HUES6 (cell line): ENCODE measurements around the gene OCLN.

Experiments used
- H3K27ac ChIP-seq: 2 replicates; pipeline ENCODE4 v1.7.0; 2013; ENCODE audit warnings: low read depth, mild to moderate bottlenecking, low read length, inconsistent platforms
- H3K27me3 ChIP-seq: 2 replicates; pipeline ENCODE4 v1.6.1; 2013; ENCODE audit warnings: low read length; ENCODE audit not compliant: control insufficient read depth, insufficient read depth
- H3K36me3 ChIP-seq: 2 replicates; pipeline ENCODE4 v1.6.1; 2013; ENCODE audit warnings: low read length; ENCODE audit not compliant: control insufficient read depth, insufficient read depth
- H3K4me1 ChIP-seq: 2 replicates; pipeline ENCODE4 v1.6.1; 2013; ENCODE audit warnings: low read length; ENCODE audit not compliant: control insufficient read depth, insufficient read depth
- H3K4me3 ChIP-seq: 2 replicates; pipeline ENCODE4 v1.5.1; 2013; ENCODE audit warnings: low read depth, low read length
- H3K9ac ChIP-seq: one replicate; pipeline ENCODE4 v1.6.1; 2013; ENCODE audit warnings: mild to moderate bottlenecking, low read length
- H3K9me3 ChIP-seq: 2 replicates; pipeline ENCODE4 v1.6.1; 2013; ENCODE audit warnings: low read depth, low read length; ENCODE audit not compliant: control insufficient read depth, insufficient read depth

The OCLN gene

DNA sequence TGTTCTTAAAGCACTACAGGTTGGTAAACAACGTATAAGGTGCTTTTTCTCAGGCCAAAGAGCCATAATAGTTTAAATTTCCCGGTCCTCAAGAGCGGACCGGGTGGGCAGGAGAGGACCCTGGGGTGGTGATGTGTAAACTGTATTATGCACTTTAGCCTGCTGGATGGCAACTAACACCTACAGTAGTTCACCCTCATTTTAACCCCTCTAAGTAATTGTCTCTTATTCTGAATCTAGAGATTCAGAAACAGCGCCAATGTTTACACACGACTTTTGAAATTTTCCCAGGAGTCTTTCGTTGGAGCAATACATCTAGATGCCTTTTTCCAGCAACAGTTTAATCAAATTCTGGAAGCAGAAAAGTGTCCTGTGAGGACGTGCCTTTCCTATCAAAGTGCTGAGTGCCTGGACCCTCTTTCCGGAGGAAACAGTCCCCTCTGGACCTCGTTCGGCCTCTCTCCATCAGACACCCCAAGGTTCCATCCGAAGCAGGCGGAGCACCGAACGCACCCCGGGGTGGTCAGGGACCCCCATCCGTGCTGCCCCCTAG lies 676 bp upstream of the OCLN start:
- Histone ChIP-seq H3K27ac (peak overlapping the region; percentile 73; the same call in 1 of the 2 replicates), H3K4me1 (peaks cover 24% of the 10 kb centered on the region), H3K4me3 (peak overlapping the region; percentile 86), H3K9ac (peak overlapping the region; percentile 87), H3K27me3 (peaks cover 33% of the 10 kb centered on the region; the same call in 1 of the 2 replicates), H3K36me3 (no peaks in the 10 kb centered on the region), H3K9me3 (no peaks in the 10 kb centered on the region)

DNA sequence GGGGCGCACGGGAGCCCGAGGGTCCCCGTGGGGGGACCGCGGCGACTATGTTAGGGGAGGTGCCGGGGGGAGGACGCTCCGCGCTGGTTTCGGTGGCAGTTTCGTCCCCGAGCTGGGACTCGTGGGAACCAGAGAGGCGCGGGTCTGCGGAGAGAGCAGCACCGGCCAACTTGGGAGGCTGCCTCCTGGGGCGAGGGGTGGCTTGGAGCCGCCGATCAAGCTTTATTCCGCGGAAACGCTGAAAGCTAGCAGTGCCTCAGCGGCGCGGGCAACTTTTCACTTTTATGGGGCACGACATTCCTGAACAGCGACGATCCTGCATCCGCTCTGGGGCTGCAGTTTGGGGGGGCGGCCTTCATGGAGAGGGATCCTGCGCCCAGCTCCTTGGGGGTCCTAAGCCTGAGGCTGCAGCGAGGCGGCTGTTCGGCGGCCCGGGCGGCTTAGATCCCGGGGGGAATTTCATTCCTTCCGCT lies 369 bp downstream of the OCLN start:
- Histone ChIP-seq H3K9me3 (no peaks in the 10 kb centered on the region), H3K36me3 (no peaks in the 10 kb centered on the region), H3K27me3 (peaks cover 33% of the 10 kb centered on the region; the same call in 1 of the 2 replicates), H3K9ac (peak overlapping the region; percentile 87), H3K4me1 (peaks cover 31% of the 10 kb centered on the region), H3K4me3 (peak overlapping the region; percentile 86), H3K27ac (peak overlapping the region; percentile 73)

GRCh38 chr5:69493396-69494133 lies 975 bp downstream of the OCLN start:
- Histone ChIP-seq H3K36me3 (no peaks in the 10 kb centered on the region), H3K27ac (peak overlapping the region; percentile 73), H3K4me3 (peak overlapping the region; percentile 86), H3K9me3 (no peaks in the 10 kb centered on the region), H3K9ac (peak overlapping the region; percentile 87), H3K4me1 (peaks cover 30% of the 10 kb centered on the region), H3K27me3 (peaks cover 33% of the 10 kb centered on the region; the same call in 1 of the 2 replicates)

DNA sequence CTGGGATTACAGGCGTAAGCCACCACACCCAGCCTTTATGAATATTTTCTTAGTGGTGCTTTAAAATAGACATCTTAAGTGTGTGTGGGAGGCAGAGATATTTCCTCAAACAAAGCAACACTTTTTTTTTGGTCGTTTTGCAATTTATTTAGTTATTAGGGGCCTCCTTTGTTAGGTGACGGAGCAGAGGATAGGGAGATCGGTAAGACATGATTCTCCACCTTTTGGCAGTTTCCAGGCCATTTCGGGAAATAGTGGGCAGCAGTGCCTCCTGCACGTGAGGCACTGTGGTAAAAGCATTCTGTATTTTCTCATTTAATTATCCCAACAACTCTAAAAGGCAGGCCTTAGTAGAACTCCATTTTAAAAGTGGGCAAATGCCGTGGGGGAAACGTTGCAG lies 1.9 kb downstream of the OCLN start:
- peak overlapping the region; percentile 86 for H3K4me3 ChIP-seq
- H3K27ac ChIP-seq: no peak overlapping the region
- no peak overlapping the region for H3K9ac ChIP-seq

DNA sequence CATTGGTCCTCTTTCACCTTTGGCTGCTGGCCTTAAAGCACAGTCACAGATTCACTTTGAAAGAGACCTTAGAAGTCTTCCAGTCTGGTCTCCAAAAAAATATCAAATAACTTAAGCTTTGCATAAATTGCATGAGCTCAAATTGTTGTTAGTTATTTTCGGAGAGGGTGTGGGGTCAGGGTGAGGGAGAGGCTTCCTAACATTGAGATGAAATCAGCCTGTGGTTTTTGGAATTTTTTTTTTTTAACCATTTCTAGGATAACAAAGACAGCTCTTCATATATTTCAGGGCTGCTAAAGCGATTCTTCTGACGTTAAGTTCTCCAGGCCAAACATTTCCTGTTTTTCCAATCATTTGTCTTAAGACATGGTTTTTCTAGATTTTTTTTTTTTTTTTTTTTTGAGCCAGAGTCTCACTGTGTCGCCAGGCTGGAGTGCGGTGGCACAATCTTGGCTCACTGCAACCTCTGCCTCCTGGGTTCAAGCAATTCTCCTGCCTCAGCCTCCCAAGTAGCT lies 4.5 kb downstream of the OCLN start:
- H3K4me3 ChIP-seq: no peak overlapping the region
- H3K9ac ChIP-seq: no peak overlapping the region
- H3K9me3 ChIP-seq: no peaks in the 10 kb centered on the region
- peaks cover 19% of the 10 kb centered on the region; the same call in 1 of the 2 replicates for H3K27me3 ChIP-seq
- peak overlapping the region; percentile 52; the same call in 1 of the 2 replicates for H3K27ac ChIP-seq
- H3K36me3 ChIP-seq: no peaks in the 10 kb centered on the region
- H3K4me1 ChIP-seq: peaks cover 37% of the 10 kb centered on the region

More for the DNA sequence above, 1.9 kb downstream of the OCLN start:
- Histone ChIP-seq H3K27me3 (peaks cover 33% of the 10 kb centered on the region; the same call in 1 of the 2 replicates), H3K4me1 (peaks cover 25% of the 10 kb centered on the region), H3K36me3 (no peaks in the 10 kb centered on the region), H3K9me3 (no peaks in the 10 kb centered on the region)

DNA sequence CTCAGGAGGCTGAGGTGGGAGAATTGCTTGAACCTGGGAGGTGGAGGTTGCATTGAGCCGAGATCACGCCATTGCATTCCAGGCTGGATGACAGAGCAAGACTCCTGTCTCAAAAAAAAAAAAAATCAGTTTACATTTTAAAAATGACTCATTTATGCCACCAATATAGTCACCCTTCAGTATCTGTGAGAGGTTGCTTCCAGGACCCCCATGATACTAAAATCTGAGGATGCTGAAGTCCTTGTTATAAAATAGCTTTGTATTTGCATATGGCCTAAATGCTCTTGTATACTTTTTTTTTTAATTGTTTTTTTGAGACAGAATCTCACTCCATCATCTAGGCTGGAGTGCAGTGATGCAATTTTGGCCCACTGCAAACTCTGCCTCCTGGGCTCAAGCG lies 5.8 kb downstream of the OCLN start:
- Histone ChIP-seq H3K27me3 (peaks cover 8% of the 10 kb centered on the region; the same call in 1 of the 2 replicates), H3K4me1 (peaks cover 50% of the 10 kb centered on the region), H3K36me3 (no peaks in the 10 kb centered on the region), H3K4me3 (no peak overlapping the region), H3K27ac (no peak overlapping the region), H3K9ac (no peak overlapping the region), H3K9me3 (no peaks in the 10 kb centered on the region)

- Histone ChIP-seq H3K9ac (peak overlapping the region; percentile 81), H3K4me1 (peaks cover 34% of the 10 kb centered on the region), H3K36me3 (peaks cover 30% of the 10 kb centered on the region), H3K27ac (peak overlapping the region; percentile 97), H3K4me3 (peak overlapping the region; percentile 20), H3K9me3 (no peaks in the 10 kb centered on the region), H3K27me3 (no peaks in the 10 kb centered on the region)
Measured at GRCh38 chr5:69502367-69502766, 9.8 kb downstream of the OCLN start.

DNA sequence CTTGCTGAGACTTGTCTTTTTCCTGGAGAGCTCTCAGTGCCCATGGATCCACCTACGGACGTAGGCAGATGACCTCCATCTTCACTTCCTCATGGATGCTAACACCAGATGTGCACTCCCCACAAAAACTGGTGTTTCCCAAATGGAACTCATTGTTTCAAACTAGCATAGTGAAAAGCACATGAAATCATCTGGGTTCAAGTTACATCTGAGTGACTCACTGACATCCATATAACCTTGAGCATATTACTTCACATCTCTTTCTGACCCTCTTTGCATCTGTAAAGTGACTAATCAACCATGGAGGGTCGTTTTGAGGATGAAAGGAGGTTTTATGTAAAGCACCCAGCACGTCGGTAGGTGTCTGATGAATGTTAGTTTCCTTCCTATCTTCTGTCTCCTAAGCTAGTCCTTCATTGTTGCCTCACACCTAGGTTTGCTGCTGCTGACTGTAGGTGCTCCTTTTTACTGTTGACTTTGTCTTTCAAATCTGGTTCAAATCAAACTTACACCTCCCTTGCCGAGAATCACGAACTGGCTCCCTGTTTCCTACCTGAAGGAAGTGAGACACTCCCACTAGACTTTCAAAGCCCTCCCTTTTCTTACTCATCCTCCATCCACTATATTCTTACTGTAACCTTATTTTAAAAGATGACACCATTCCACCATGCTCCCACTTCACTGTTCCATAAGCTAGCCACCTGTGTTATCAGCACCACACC lies 10.3 kb downstream of the OCLN start:
- peaks cover 30% of the 10 kb centered on the region for H3K36me3 ChIP-seq
- peaks cover 31% of the 10 kb centered on the region for H3K4me1 ChIP-seq
- H3K9ac ChIP-seq: peak overlapping the region; percentile 81
- no peaks in the 10 kb centered on the region for H3K27me3 ChIP-seq
- peak overlapping the region; percentile 20 for H3K4me3 ChIP-seq
- H3K27ac ChIP-seq: peak overlapping the region; percentile 97
- no peaks in the 10 kb centered on the region for H3K9me3 ChIP-seq

- H3K4me1 ChIP-seq: peaks cover 30% of the 10 kb centered on the region
- no peak overlapping the region for H3K27ac ChIP-seq
- H3K4me3 ChIP-seq: no peak overlapping the region
Measured at GRCh38 chr5:69504036-69504435, 11.4 kb downstream of the OCLN start.

GRCh38 chr5:69505306-69505705 lies 12.7 kb downstream of the OCLN start:
- no peaks in the 10 kb centered on the region for H3K27me3 ChIP-seq
- H3K9me3 ChIP-seq: no peaks in the 10 kb centered on the region
- peaks cover 50% of the 10 kb centered on the region for H3K36me3 ChIP-seq
- H3K27ac ChIP-seq: no peak overlapping the region
- H3K9ac ChIP-seq: no peak overlapping the region
- peaks cover 24% of the 10 kb centered on the region for H3K4me1 ChIP-seq
- H3K4me3 ChIP-seq: no peak overlapping the region

More at GRCh38 chr5:69504036-69504435, 11.4 kb downstream of the OCLN start:
- H3K36me3 ChIP-seq: peaks cover 37% of the 10 kb centered on the region
- H3K27me3 ChIP-seq: no peaks in the 10 kb centered on the region
- no peaks in the 10 kb centered on the region for H3K9me3 ChIP-seq
- H3K9ac ChIP-seq: no peak overlapping the region
